ENCODE results near the gene BPNT1. TPM values are rescaled to one million over a fixed set of nuclear protein-coding genes. Genes with fewer than 3 reads are reported as not detected.

BPNT1 gene
- total RNA-seq, 2 experiments from 2014 or later = 43.0 to 98.5 TPM

DNA sequence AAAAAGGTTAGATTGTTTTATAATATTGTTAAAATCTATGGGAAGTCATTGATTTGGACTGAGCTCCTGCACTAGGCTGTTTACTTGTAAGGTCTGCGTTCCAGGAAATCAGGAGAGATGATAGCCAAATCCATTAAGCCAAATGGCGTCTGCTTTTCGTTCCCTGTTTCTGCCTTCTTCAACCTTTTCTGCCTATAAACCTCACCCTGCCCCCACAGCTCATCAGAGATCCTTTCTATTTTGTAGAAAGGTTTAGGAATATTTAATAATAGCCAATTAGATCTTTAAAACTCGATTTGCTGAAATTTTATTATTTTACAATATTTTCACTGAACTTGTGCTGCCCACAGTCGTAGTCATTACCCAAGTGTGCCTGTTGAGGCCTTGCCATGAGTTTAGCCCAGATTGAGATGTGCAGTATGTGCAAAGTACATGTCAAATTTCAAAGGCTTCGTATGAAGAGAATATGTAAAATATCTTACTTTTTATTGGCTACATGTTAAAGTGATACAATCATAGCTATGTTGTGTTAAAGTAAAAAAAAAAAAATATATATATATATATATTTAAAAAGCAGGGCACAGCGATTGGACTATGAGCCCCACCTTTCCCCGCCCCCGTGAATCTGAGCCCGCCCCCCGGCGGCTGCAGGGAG is 3.9 kb upstream of the BPNT1 start:
- intact Hi-C loops (cut with micrococcal nuclease; ENCODE audit: unreplicated experiment) = loop anchor here (5.0 kb wide), 1 partner anchor 1806 kb away; the partner anchor contains the start of gene RRP15
- CTCF ChIA-PET (ENCODE audit: unreplicated experiment) = interaction anchor here (0.6 kb wide), 1 partner anchor 22 kb away, joined by 3 read pairs; no protein-coding TSS in a partner anchor

DNA sequence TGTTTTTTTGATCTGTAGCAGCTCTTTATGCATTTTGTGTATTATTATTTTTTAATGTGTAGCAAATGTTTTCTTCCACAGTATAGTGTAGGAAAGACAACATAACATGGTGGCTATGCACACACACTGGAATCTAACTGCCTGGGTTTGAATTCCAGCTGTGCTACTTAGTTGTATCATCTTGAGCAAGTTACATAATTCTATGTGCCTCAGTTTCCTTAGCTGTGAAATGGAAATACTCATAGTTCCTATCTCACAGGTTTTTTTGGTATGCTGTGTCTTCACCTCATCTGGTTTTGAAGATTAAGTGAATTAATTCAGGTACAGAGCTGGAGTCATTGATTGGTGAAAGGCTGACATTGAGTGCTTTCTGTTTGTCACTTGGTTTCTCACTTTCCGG is 3.1 kb upstream of the BPNT1 start:
- intact Hi-C loops (cut with micrococcal nuclease; ENCODE audit: unreplicated experiment) = loop anchor here (5.0 kb wide), 1 partner anchor 1805 kb away; the partner anchor contains the start of gene RRP15
- H3K4me2 ChIP-seq (ENCODE audit: low read length) = no peak overlapping the region
- no peak for TF ChIP-seq EZH2phosphoT487 (IDR thresholded peaks at IDR 0.05; ENCODE audit: borderline replicate concordance, low read depth, low read length)
- TF ChIP-seq, protein P1, sequence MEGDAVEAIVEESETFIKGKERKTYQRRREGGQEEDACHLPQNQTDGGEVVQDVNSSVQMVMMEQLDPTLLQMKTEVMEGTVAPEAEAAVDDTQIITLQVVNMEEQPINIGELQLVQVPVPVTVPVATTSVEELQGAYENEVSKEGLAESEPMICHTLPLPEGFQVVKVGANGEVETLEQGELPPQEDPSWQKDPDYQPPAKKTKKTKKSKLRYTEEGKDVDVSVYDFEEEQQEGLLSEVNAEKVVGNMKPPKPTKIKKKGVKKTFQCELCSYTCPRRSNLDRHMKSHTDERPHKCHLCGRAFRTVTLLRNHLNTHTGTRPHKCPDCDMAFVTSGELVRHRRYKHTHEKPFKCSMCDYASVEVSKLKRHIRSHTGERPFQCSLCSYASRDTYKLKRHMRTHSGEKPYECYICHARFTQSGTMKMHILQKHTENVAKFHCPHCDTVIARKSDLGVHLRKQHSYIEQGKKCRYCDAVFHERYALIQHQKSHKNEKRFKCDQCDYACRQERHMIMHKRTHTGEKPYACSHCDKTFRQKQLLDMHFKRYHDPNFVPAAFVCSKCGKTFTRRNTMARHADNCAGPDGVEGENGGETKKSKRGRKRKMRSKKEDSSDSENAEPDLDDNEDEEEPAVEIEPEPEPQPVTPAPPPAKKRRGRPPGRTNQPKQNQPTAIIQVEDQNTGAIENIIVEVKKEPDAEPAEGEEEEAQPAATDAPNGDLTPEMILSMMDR (conservative IDR thresholded peaks at IDR 0.05; ENCODE audit: low read length) = no peak
- no peak for DNase-seq (ENCODE audit: low spot score)
- H2AFZ ChIP-seq (ENCODE audit: low read length) = no peak overlapping the region; the same call in 1 of the 2 replicates
- no TSS peak for BruUV-seq (replicated peaks)
- H3K9me2 ChIP-seq (ENCODE audit: insufficient read depth, low read length) = no peaks in the 10 kb centered on the region
- H3K27ac ChIP-seq (ENCODE audit: low read depth, low read length, poor library complexity, severe bottlenecking) = no peak overlapping the region
- H3K4me1 ChIP-seq (ENCODE audit: insufficient read depth, low read length, poor library complexity, severe bottlenecking) = peaks cover 25% of the 10 kb centered on the region
- CTCF ChIA-PET (ENCODE audit: unreplicated experiment) = no interaction called here
- peaks cover 44% of the 10 kb centered on the region for H3K79me2 ChIP-seq (ENCODE audit: insufficient read depth, low read depth, low read length)
- peaks cover 18% of the 10 kb centered on the region for H3K36me3 ChIP-seq (ENCODE audit: insufficient read depth, low read length)
- no peak overlapping the region for H3K4me3 ChIP-seq (ENCODE audit: low read depth, low read length, poor library complexity, severe bottlenecking)
- POLR2A ChIA-PET = interaction anchor here (0.6 to 1.6 kb wide), 4 partner anchors 9 to 1502 kb away, joined by 3 to 7 read pairs (median 3); no protein-coding TSS in a partner anchor
- no peaks in the 10 kb centered on the region for H3K9me3 ChIP-seq (ENCODE audit: low read length)
- no peaks in the 10 kb centered on the region for H4K20me1 ChIP-seq (ENCODE audit: insufficient read depth, low read length)

More for the DNA sequence above, 3.9 kb upstream of the BPNT1 start:
- TF ChIP-seq, protein P1 (conservative IDR thresholded peaks at IDR 0.05; ENCODE audit: low read length) = no peak
- TF ChIP-seq EZH2phosphoT487 (IDR thresholded peaks at IDR 0.05; ENCODE audit: borderline replicate concordance, low read depth, low read length) = no peak
- no TSS peak for BruUV-seq (replicated peaks)
- H3K9me2 ChIP-seq (ENCODE audit: insufficient read depth, low read length) = no peaks in the 10 kb centered on the region
- POLR2A ChIA-PET = interaction anchor here (0.6 to 1.6 kb wide), 8 partner anchors 8 to 1972 kb away, joined by 3 to 7 read pairs (median 4); no protein-coding TSS in a partner anchor
- H4K20me1 ChIP-seq (ENCODE audit: insufficient read depth, low read length) = no peaks in the 10 kb centered on the region
- H3K9me3 ChIP-seq (ENCODE audit: low read length) = no peaks in the 10 kb centered on the region
- H3K79me2 ChIP-seq (ENCODE audit: insufficient read depth, low read depth, low read length) = peaks cover 36% of the 10 kb centered on the region
- H3K36me3 ChIP-seq (ENCODE audit: insufficient read depth, low read length) = peaks cover 24% of the 10 kb centered on the region
- no peak overlapping the region for H3K27ac ChIP-seq (ENCODE audit: low read depth, low read length, poor library complexity, severe bottlenecking)
- peak overlapping the region; percentile 58 for H3K4me2 ChIP-seq (ENCODE audit: low read length)
- H3K4me1 ChIP-seq (ENCODE audit: insufficient read depth, low read length, poor library complexity, severe bottlenecking) = peaks cover 25% of the 10 kb centered on the region
- peak overlapping the region; percentile 74; the same call in 1 of the 2 replicates for H2AFZ ChIP-seq (ENCODE audit: low read length)
- H3K4me3 ChIP-seq (ENCODE audit: low read depth, low read length, poor library complexity, severe bottlenecking) = peak overlapping the region; percentile 87
- DNase-seq (ENCODE audit: low spot score) = no peak

Data from OCI-LY7 (cell line).